CD8-positive, alpha-beta memory T cell (primary cell): ENCODE results near the gene AKAP13. TPM values are rescaled to one million over a fixed set of nuclear protein-coding genes. Genes with fewer than 3 reads are reported as not detected.
"Not testable (repeated sequence)": the region's sequence is repeated elsewhere in the genome, so short reads cannot be mapped to it uniquely, and the experiment has no call there.

Source experiments
- CTCF ChIA-PET: fragments of 350-600 bp; sonication (Branson Sonifier 250); formaldehyde crosslinking; loops from one replicate; lab custom pipeline; 2021; ENCODE audit warnings: antibody characterized with exemption; lab: Charles Lee
- POLR2A ChIA-PET: fragments of 350-600 bp; sonication (Branson Sonifier 250); formaldehyde crosslinking; loops from one replicate; lab custom pipeline; 2021; ENCODE audit warnings: antibody characterized with exemption; lab: Charles Lee
- DNase-seq, 5 donors: peaks; one replicate each; pipeline versions ENCODE4 v3.0.0 to v3.0.0-alpha.2; 2020 to 2022; ENCODE audit warnings: mixed read lengths in 1 of 5
- H3K27ac ChIP-seq: one replicate; pipeline ENCODE4 v1.7.0; 2013; ENCODE audit warnings: low read depth, mild to moderate bottlenecking, low read length, moderate library complexity
- H3K27me3 ChIP-seq: 2 replicates; pipeline ENCODE4 v1.7.0; 2013; ENCODE audit warnings: low read length, mild to moderate bottlenecking; ENCODE audit not compliant: insufficient read depth, poor library complexity, severe bottlenecking
- H3K36me3 ChIP-seq: 2 replicates; pipeline ENCODE4 v1.7.0; 2013; ENCODE audit warnings: mild to moderate bottlenecking, low read length, moderate library complexity; ENCODE audit not compliant: insufficient read depth
- H3K4me1 ChIP-seq: 2 replicates; pipeline ENCODE4 v1.7.0; 2013; ENCODE audit warnings: mild to moderate bottlenecking, low read length, moderate library complexity; ENCODE audit not compliant: insufficient read depth
- H3K4me3 ChIP-seq: 2 replicates; pipeline ENCODE4 v1.7.0; 2013; ENCODE audit warnings: mild to moderate bottlenecking, low read length
- H3K9me3 ChIP-seq: 2 replicates; pipeline ENCODE4 v1.7.0; 2013; ENCODE audit warnings: mild to moderate bottlenecking, low read length
- H3K27ac Mint-ChIP-seq, 8 donors: one replicate each; pipeline ENCODE4 v1.8.0; 2020 to 2021; ENCODE audit warnings: mixed read lengths in 8 of 8, mild to moderate bottlenecking in 6 of 8, inconsistent platforms in 3 of 8, moderate library complexity in 3 of 8
- H3K27me3 Mint-ChIP-seq, 2 donors: one replicate each; pipeline ENCODE4 v1.8.0; 2020 to 2021; ENCODE audit warnings: mixed read lengths in 2 of 2, mild to moderate bottlenecking in 1 of 2, moderate library complexity in 1 of 2
- H3K36me3 Mint-ChIP-seq, 3 donors: one replicate each; pipeline ENCODE4 v1.8.0; 2020 to 2021; ENCODE audit warnings: mixed read lengths in 3 of 3, inconsistent platforms in 1 of 3, mild to moderate bottlenecking in 1 of 3
- H3K4me1 Mint-ChIP-seq, 3 donors: one replicate each; pipeline ENCODE4 v1.8.0; 2020 to 2021; ENCODE audit warnings: mixed read lengths in 3 of 3, inconsistent platforms in 1 of 3, mild to moderate bottlenecking in 1 of 3
- H3K4me3 Mint-ChIP-seq, 7 donors: one replicate each; pipeline ENCODE4 v1.8.0; 2020 to 2021; ENCODE audit warnings: mixed read lengths in 7 of 7, mild to moderate bottlenecking in 6 of 7, moderate library complexity in 4 of 7, inconsistent platforms in 2 of 7
- H3K9me3 Mint-ChIP-seq, 5 donors: one replicate each; pipeline ENCODE4 v1.8.0; 2020 to 2022; ENCODE audit warnings: mixed read lengths in 5 of 5, mild to moderate bottlenecking in 3 of 5, moderate library complexity in 2 of 5, inconsistent platforms in 1 of 5
- polyA plus RNA-seq: library from polyadenylated mRNA; unstranded; fragments of 300-500 nt; fragmentation: Illumina TruSeq; gene quantifications from one replicate; pipeline ENCODE4 v1.2.3, GENCODE V29; 2021
- total RNA-seq, 2 experiments: library from RNA; stranded (reverse); gene quantifications; one replicate each; pipeline ENCODE4 v1.2.3, GENCODE V29; 2021

Gene AKAP13
- total and polyA plus RNA-seq, 3 experiments from 2014 or later = 109 to 234 (median 113) TPM

DNA sequence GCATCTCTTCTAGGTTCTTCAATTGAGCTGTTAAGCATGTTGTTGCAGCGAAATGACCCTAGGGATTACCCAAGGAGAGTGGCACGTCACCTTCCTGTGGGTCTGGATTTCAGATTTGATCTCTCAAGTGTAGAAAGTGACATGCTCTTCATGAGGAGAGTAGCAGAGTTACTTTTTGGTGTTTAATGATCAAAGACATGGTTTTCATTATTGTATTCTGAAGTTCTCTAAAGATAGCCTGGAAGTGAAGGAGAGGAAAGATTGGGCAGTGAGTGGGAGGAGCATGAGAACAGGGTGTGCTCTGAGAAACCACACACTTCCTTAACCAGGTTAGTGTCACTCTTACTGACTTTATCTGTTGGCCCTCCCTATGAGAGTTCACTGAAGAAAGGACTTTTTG is 153.6 kb downstream of the AKAP13 start:
- no peaks in the 10 kb centered on the region for H3K9me3 Mint-ChIP-seq
- CTCF ChIA-PET = no interaction called here
- Histone ChIP-seq H3K4me1 (peaks cover 17% of the 10 kb centered on the region), H3K27me3 (no peaks in the 10 kb centered on the region), H3K9me3 (no peaks in the 10 kb centered on the region), H3K36me3 (no peaks in the 10 kb centered on the region), H3K27ac (no peak overlapping the region), H3K4me3 (no peak overlapping the region)
- H3K27me3 Mint-ChIP-seq = no peaks in the 10 kb centered on the region
- DNase-seq = peak in 2 of 5 donors; percentile 6 to 13
- H3K4me1 Mint-ChIP-seq = peaks cover 42 to 64% (median 63%) of the 10 kb centered on the region in 3 donors
- H3K36me3 Mint-ChIP-seq = peaks cover 0 to 50% (median 7%) of the 10 kb centered on the region in 3 donors
- H3K27ac Mint-ChIP-seq = peak overlapping the region; percentile 44 to 88 (median 75)
- H3K4me3 Mint-ChIP-seq = peak overlapping the region in 6 of 7 donors; percentile 39 to 70 (median 56)
- POLR2A ChIA-PET = interaction anchor here (1.2 kb wide), 1 partner anchor 47 kb away, joined by 3 read pairs; no protein-coding TSS in a partner anchor

DNA sequence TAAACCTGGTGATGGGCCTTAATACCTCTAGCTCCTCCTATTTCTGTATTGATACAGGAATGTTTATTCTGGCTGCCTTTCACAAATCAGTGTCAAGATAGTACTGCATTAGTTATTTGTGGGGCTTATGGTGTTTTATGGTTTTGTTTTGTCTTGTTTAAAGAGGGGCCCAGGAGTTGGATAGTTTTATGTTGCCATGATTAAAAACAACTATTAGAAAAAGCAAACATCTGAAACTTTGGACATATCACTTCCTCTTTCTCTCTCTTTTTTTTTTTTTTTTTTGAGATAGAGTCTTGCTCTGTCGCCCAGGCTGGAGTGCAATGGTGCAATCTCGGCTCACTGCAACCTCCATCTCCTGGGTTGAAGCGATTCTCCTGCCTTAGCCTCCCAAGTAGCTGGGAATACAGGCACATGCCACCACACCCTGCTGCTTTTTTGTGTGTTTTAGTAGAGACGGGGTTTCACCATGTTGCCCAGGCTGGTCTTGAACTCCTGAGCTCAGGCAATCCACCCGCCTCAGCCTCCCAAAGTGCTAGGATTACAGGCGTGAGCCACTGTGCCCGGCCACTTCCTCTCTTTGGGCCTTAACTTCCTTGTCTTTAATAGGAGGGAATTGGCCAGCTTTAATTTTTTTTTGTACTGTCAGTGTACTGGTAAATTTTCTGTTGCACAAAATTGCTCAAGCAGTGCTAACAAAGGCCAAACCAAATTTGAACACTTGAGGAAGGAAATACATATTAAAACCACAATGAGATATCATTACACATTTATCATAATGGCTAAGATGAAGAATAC is 155.3 kb downstream of the AKAP13 start:
- H3K36me3 ChIP-seq, H3K27ac ChIP-seq, CTCF ChIA-PET, H3K9me3 ChIP-seq, H3K27me3 Mint-ChIP-seq, DNase-seq, POLR2A ChIA-PET, H3K9me3 Mint-ChIP-seq, H3K4me3 ChIP-seq, H3K27me3 ChIP-seq, H3K4me3 Mint-ChIP-seq: not testable (repeated sequence)
- Mint-ChIP-seq H3K4me1 (peaks cover 51 to 81% (median 80%) of the 10 kb centered on the region in 3 donors), H3K27ac (peak overlapping the region in 5 of 8 donors; percentile 9 to 77 (median 22)), H3K36me3 (peaks cover 0 to 44% (median 12%) of the 10 kb centered on the region in 3 donors)
- peaks cover 17% of the 10 kb centered on the region for H3K4me1 ChIP-seq

DNA sequence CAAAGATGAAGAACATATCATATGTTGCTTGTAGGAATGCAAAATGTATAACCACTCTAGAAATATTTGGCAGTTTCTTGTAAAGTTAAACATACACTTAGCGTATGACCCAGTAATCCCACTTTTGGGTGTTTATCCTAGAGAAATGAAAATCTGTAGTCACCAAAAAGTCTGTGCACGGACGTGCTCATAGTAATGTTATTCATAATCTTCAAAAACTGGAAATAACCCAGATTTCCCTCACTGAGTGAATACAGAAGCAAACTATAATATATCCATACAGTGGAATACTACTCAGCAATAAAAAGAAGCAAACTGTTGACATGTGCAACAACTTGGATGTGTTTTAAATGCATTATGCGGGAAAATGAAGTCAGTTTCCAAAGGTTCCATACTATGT is 155.9 kb downstream of the AKAP13 start:
- no peak overlapping the region for H3K27ac ChIP-seq
- Mint-ChIP-seq H3K27me3 (no peaks in the 10 kb centered on the region), H3K36me3 (peaks cover 0 to 40% (median 12%) of the 10 kb centered on the region in 3 donors), H3K9me3 (no peaks in the 10 kb centered on the region), H3K27ac (no peak overlapping the region), H3K4me1 (peaks cover 54 to 87% (median 81%) of the 10 kb centered on the region in 3 donors), H3K4me3 (no peak overlapping the region)
- H3K27me3 ChIP-seq = no peaks in the 10 kb centered on the region
- ChIA-PET POLR2A (no interaction called here), CTCF (no interaction called here)
- no peaks in the 10 kb centered on the region for H3K36me3 ChIP-seq
- peaks cover 19% of the 10 kb centered on the region for H3K4me1 ChIP-seq
- no peaks in the 10 kb centered on the region for H3K9me3 ChIP-seq
- H3K4me3 ChIP-seq = no peak overlapping the region
- no peak for DNase-seq

DNA sequence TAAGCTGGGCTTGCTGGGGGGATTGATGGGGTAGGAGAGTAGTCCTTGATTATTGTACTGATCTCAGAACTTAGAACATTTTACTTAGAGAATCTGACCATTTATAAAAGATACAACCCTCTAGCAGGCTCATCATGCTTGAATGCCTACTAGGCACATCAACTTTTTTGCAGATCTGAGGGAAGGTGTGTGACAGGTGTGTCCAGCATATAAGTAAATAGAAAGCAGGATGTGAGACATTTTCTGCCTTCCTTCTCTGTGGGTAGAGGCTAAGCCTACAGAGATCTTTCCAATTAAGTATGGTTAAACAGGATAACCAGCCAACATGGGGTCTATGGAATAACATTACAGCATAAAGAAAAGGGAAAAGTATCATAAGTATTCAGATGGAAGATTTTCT is 159.1 kb downstream of the AKAP13 start:
- Mint-ChIP-seq H3K36me3 (peaks cover 0 to 37% (median 14%) of the 10 kb centered on the region in 3 donors), H3K4me3 (no peak overlapping the region), H3K27me3 (no peaks in the 10 kb centered on the region), H3K9me3 (no peaks in the 10 kb centered on the region), H3K27ac (peak overlapping the region in 3 of 8 donors; percentile 18 to 86 (median 61)), H3K4me1 (peaks cover 62 to 89% (median 85%) of the 10 kb centered on the region in 3 donors)
- no peak overlapping the region for H3K27ac ChIP-seq
- DNase-seq = no peak
- no peaks in the 10 kb centered on the region for H3K27me3 ChIP-seq
- peaks cover 26% of the 10 kb centered on the region for H3K4me1 ChIP-seq
- no peak overlapping the region for H3K4me3 ChIP-seq
- no peaks in the 10 kb centered on the region for H3K36me3 ChIP-seq
- no peaks in the 10 kb centered on the region for H3K9me3 ChIP-seq
- CTCF ChIA-PET = interaction anchor here (1.5 kb wide), 1 partner anchor 243 kb away, joined by 4 read pairs; no protein-coding TSS in a partner anchor
- POLR2A ChIA-PET = interaction anchor here (0.6 kb wide), 1 partner anchor 168 kb away, joined by 3 read pairs; no protein-coding TSS in a partner anchor

DNA sequence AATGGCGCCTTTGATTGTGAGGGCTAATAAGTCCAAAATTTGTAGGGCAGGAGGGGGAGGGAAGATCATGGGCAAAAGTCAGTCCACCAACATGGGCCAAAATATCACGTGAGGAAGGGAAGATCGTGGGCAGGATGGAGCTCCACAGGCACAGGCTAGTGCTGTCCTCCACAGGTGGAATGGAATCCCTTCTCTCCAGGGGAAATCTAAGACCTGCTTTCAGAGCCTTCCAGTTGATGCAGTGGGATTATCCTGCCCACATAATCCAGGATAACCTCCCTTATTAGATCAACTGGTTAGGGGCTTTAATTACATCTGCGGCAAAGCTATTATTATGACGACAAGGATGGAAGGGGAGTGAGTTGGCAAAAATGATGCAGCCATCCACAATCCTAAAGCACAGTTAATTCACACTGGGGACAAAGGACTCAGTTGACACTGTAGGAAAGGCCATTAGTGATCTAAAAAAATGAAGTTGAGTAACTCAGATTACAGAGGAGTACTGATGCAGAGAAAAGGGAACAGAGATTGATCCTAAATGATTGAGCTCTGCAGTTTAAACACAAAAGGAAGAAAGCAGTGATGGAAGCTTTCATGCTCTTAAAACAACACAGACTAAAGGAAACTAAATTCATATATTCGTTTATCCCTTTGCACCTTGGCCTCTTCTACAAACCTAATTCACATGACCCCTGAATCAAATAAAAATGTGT is 159.8 kb downstream of the AKAP13 start:
- peaks cover 55 to 87% (median 86%) of the 10 kb centered on the region in 3 donors for H3K4me1 Mint-ChIP-seq
- CTCF ChIA-PET = interaction anchor here (1.5 kb wide), 1 partner anchor 244 kb away, joined by 4 read pairs; no protein-coding TSS in a partner anchor
- Histone ChIP-seq H3K36me3 (no peaks in the 10 kb centered on the region), H3K9me3 (no peaks in the 10 kb centered on the region), H3K4me3 (no peak overlapping the region), H3K27me3 (no peaks in the 10 kb centered on the region), H3K4me1 (peaks cover 18% of the 10 kb centered on the region), H3K27ac (no peak overlapping the region)
- POLR2A ChIA-PET = interaction anchor here (0.6 kb wide), 1 partner anchor 167 kb away, joined by 3 read pairs; no protein-coding TSS in a partner anchor
- H3K9me3 Mint-ChIP-seq = no peaks in the 10 kb centered on the region
- peaks cover 0 to 39% (median 15%) of the 10 kb centered on the region in 3 donors for H3K36me3 Mint-ChIP-seq
- peak overlapping the region in 2 of 8 donors; percentile 79 to 86 for H3K27ac Mint-ChIP-seq
- no peaks in the 10 kb centered on the region for H3K27me3 Mint-ChIP-seq
- H3K4me3 Mint-ChIP-seq = no peak overlapping the region
- DNase-seq = no peak

DNA sequence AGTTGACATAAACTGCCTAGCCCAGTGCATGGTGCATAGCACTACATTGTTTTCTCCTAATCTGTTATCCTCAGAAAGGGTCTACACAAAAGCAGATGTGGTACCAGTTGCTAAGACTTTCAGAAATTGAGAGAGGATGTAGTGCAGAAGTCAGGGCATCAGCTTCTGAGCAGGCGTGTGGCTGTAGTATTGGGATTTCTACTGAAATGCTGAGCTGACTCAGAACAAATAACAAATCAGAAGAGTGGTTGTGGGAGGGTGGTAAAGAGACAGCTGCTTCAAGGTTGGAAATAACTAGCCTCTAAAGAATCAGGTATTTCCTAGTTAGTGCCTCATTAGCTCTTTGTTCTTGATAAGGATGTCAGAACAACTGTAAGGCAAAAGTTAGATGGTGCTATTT is 161.3 kb downstream of the AKAP13 start:
- Mint-ChIP-seq H3K9me3 (no peaks in the 10 kb centered on the region), H3K36me3 (peaks cover 0 to 38% (median 21%) of the 10 kb centered on the region in 3 donors), H3K27ac (peak overlapping the region in 4 of 8 donors; percentile 5 to 80 (median 43)), H3K4me1 (peaks cover 50 to 82% (median 82%) of the 10 kb centered on the region in 3 donors), H3K4me3 (no peak overlapping the region), H3K27me3 (no peaks in the 10 kb centered on the region)
- Histone ChIP-seq H3K27ac (no peak overlapping the region), H3K9me3 (no peaks in the 10 kb centered on the region), H3K36me3 (no peaks in the 10 kb centered on the region), H3K27me3 (no peaks in the 10 kb centered on the region), H3K4me1 (peaks cover 15% of the 10 kb centered on the region), H3K4me3 (no peak overlapping the region)
- no peak for DNase-seq
- CTCF ChIA-PET = interaction anchor here (1.1 kb wide), 1 partner anchor 56 kb away, joined by 3 read pairs; no protein-coding TSS in a partner anchor
- POLR2A ChIA-PET = no interaction called here

DNA sequence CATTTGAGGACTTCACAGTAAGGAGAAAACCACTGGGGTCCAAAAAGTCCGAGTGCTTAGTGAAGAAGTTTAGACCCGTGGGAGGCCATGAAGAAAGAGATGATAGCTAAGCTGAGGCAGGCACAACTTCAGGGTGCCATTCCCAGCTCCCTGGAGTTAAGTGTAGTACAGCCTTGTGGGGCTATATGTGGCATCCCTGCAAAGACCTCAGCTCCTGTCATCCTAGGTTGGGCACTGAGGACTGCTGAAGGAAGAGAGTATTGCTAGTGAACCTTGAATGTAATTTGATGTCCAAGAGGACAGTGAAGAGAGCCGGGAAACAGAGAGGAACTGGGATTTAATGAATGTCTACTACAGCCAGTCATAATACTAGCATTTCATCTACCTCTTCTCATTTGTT is 162.1 kb downstream of the AKAP13 start:
- Mint-ChIP-seq H3K36me3 (peaks cover 0 to 39% (median 21%) of the 10 kb centered on the region in 3 donors), H3K27me3 (no peaks in the 10 kb centered on the region), H3K27ac (peak overlapping the region; percentile 19 to 94 (median 52)), H3K9me3 (no peaks in the 10 kb centered on the region), H3K4me1 (peaks cover 55 to 86% (median 82%) of the 10 kb centered on the region in 3 donors), H3K4me3 (peak overlapping the region in 3 of 7 donors; percentile 0 to 16 (median 12))
- no peak for DNase-seq
- ChIA-PET CTCF (interaction anchor here (1.1 to 2.2 kb wide), 3 partner anchors 14 to 57 kb away, joined by 3 to 7 read pairs (median 5); no protein-coding TSS in a partner anchor), POLR2A (no interaction called here)
- H3K4me3 ChIP-seq = no peak overlapping the region
- H3K36me3 ChIP-seq = no peaks in the 10 kb centered on the region
- H3K27ac ChIP-seq = no peak overlapping the region
- H3K4me1 ChIP-seq = peaks cover 15% of the 10 kb centered on the region
- no peaks in the 10 kb centered on the region for H3K27me3 ChIP-seq
- no peaks in the 10 kb centered on the region for H3K9me3 ChIP-seq
